Measurements from ENCODE around the gene IL9.

The IL9 gene

DNA sequence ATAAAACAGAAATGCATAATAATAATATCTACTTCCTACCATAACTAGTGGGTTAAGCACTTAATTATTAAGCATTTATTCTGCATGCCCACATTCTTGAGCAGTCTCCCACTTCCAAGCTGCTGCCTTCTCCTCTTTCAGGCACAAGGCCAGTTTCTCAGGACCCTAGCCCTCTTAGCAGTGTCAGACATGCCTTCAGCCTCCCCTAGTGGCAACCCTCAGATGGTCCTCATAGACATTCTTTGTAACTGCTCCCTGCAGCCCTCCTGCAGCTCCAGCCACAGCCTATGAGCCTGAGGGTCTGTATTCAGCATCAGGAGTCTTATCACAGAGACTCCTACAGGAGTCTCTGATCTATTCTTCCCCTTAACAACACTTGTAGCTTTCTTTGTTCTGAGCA is 3.9 kb downstream of the IL9 start:
- DNase-seq (ENCODE audit: low read depth, low spot score), result peak; percentile 60
- TF ChIP-seq ZNF274 (IDR thresholded peaks at IDR 0.05; ENCODE audit: low read depth, low read length), result no peak
- TF ChIP-seq YY1 (IDR thresholded peaks at IDR 0.05; ENCODE audit: insufficient read depth, insufficient read length), result no peak
- TF ChIP-seq SUZ12 (IDR thresholded peaks at IDR 0.05; ENCODE audit: extremely low read depth, insufficient read depth, insufficient read length), result no peak
- Histone ChIP-seq H3K9ac (ENCODE audit: insufficient read length, low read depth) (no peak overlapping the region), H3K27me3 (ENCODE audit: insufficient read depth, insufficient read length) (peaks cover 6% of the 10 kb centered on the region), H3K4me3 (ENCODE audit: insufficient read length, low read depth) (no peak overlapping the region), H3K9me3 (ENCODE audit: insufficient read depth, low read length) (no peaks in the 10 kb centered on the region), H3K36me3 (ENCODE audit: insufficient read depth, insufficient read length, low read length) (no peaks in the 10 kb centered on the region), H3K4me1 (ENCODE audit: insufficient read depth, insufficient read length) (peaks cover 5% of the 10 kb centered on the region)

- DNase-seq (ENCODE audit: low read depth, low spot score), result no peak
- H3K4me3 ChIP-seq (ENCODE audit: insufficient read length, low read depth), result no peak overlapping the region
- H3K9me3 ChIP-seq (ENCODE audit: insufficient read depth, low read length), result no peaks in the 10 kb centered on the region
- H3K4me1 ChIP-seq (ENCODE audit: insufficient read depth, insufficient read length), result peaks cover 5% of the 10 kb centered on the region
- TF ChIP-seq SUZ12 (IDR thresholded peaks at IDR 0.05; ENCODE audit: extremely low read depth, insufficient read depth, insufficient read length) (no peak), YY1 (IDR thresholded peaks at IDR 0.05; ENCODE audit: insufficient read depth, insufficient read length) (no peak), ZNF274 (IDR thresholded peaks at IDR 0.05; ENCODE audit: low read depth, low read length) (no peak)
- no peaks in the 10 kb centered on the region for H3K36me3 ChIP-seq (ENCODE audit: insufficient read depth, insufficient read length, low read length)
- H3K27me3 ChIP-seq (ENCODE audit: insufficient read depth, insufficient read length), result peaks cover 6% of the 10 kb centered on the region
- no peak overlapping the region for H3K9ac ChIP-seq (ENCODE audit: insufficient read length, low read depth)
Measured at GRCh38 chr5:135891268-135891667, 4.4 kb downstream of the IL9 start.

GRCh38 chr5:135890867-135891266 is 4.8 kb downstream of the IL9 start:
- H3K4me1 ChIP-seq (ENCODE audit: insufficient read depth, insufficient read length), result peaks cover 5% of the 10 kb centered on the region
- peaks cover 6% of the 10 kb centered on the region for H3K27me3 ChIP-seq (ENCODE audit: insufficient read depth, insufficient read length)
- H3K9me3 ChIP-seq (ENCODE audit: insufficient read depth, low read length), result no peaks in the 10 kb centered on the region
- H3K36me3 ChIP-seq (ENCODE audit: insufficient read depth, insufficient read length, low read length), result no peaks in the 10 kb centered on the region
- H3K4me3 ChIP-seq (ENCODE audit: insufficient read length, low read depth), result no peak overlapping the region
- TF ChIP-seq YY1 (IDR thresholded peaks at IDR 0.05; ENCODE audit: insufficient read depth, insufficient read length) (no peak), SUZ12 (IDR thresholded peaks at IDR 0.05; ENCODE audit: extremely low read depth, insufficient read depth, insufficient read length) (no peak), ZNF274 (IDR thresholded peaks at IDR 0.05; ENCODE audit: low read depth, low read length) (no peak)
- H3K9ac ChIP-seq (ENCODE audit: insufficient read length, low read depth), result no peak overlapping the region
- DNase-seq (ENCODE audit: low read depth, low spot score), result no peak

- Histone ChIP-seq H3K9ac (ENCODE audit: insufficient read length, low read depth) (no peak overlapping the region), H3K4me1 (ENCODE audit: insufficient read depth, insufficient read length) (peaks cover 5% of the 10 kb centered on the region), H3K4me3 (ENCODE audit: insufficient read length, low read depth) (no peak overlapping the region), H3K27me3 (ENCODE audit: insufficient read depth, insufficient read length) (peaks cover 6% of the 10 kb centered on the region), H3K36me3 (ENCODE audit: insufficient read depth, insufficient read length, low read length) (no peaks in the 10 kb centered on the region), H3K9me3 (ENCODE audit: insufficient read depth, low read length) (no peaks in the 10 kb centered on the region)
- TF ChIP-seq SUZ12 (IDR thresholded peaks at IDR 0.05; ENCODE audit: extremely low read depth, insufficient read depth, insufficient read length) (no peak), ZNF274 (IDR thresholded peaks at IDR 0.05; ENCODE audit: low read depth, low read length) (no peak), YY1 (IDR thresholded peaks at IDR 0.05; ENCODE audit: insufficient read depth, insufficient read length) (no peak)
- DNase-seq (ENCODE audit: low read depth, low spot score), result no peak
Measured at GRCh38 chr5:135890296-135890695, 5.3 kb downstream of the IL9 start.

DNA sequence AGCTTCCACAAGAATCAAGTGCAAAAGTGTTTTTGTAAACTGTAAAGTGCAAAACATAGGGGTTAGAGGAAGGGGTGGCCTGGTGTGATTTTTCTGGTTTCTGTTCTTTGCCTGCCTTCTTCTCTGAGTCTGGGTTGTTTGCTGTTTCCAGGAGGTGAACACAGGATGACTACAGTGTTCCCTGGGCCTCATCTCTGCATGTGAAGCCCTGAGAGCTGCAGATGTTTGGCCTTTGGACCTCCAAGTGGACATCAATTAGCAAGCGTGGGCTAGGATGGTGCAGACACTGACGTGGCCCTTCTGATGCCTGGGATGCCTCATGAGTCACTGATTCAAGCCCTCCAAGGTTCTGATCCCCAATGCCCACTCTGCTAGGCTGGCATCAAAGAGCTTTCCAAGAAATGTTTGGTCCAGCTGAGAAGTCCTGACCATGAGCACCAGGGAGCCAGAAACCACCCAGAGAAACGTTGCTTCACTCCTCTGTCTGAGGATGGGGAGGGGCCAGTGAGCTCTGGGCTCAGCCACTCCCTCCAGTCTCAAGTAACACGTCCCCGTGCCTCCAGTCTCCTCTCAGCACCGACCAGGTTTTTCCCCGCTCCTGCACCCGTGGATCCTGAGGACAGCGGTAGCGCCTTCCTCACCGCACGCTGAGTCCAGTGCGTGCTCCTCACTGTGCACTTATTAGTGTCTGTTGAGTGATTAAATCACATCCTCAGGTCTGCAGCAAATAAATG is 7.6 kb downstream of the IL9 start:
- no peak overlapping the region for H3K9ac ChIP-seq (ENCODE audit: insufficient read length, low read depth)
- H3K36me3 ChIP-seq (ENCODE audit: insufficient read depth, insufficient read length, low read length), result no peaks in the 10 kb centered on the region
- TF ChIP-seq ZNF274 (IDR thresholded peaks at IDR 0.05; ENCODE audit: low read depth, low read length), result no peak
- TF ChIP-seq SUZ12 (IDR thresholded peaks at IDR 0.05; ENCODE audit: extremely low read depth, insufficient read depth, insufficient read length), result no peak
- no peak for TF ChIP-seq YY1 (IDR thresholded peaks at IDR 0.05; ENCODE audit: insufficient read depth, insufficient read length)
- H3K4me1 ChIP-seq (ENCODE audit: insufficient read depth, insufficient read length), result peaks cover 5% of the 10 kb centered on the region
- no peaks in the 10 kb centered on the region for H3K9me3 ChIP-seq (ENCODE audit: insufficient read depth, low read length)
- peaks cover 6% of the 10 kb centered on the region for H3K27me3 ChIP-seq (ENCODE audit: insufficient read depth, insufficient read length)
- no peak for DNase-seq (ENCODE audit: low read depth, low spot score)
- no peak overlapping the region for H3K4me3 ChIP-seq (ENCODE audit: insufficient read length, low read depth)

- Histone ChIP-seq H3K9ac (ENCODE audit: insufficient read length, low read depth) (no peak overlapping the region), H3K36me3 (ENCODE audit: insufficient read depth, insufficient read length, low read length) (no peaks in the 10 kb centered on the region), H3K27me3 (ENCODE audit: insufficient read depth, insufficient read length) (peaks cover 6% of the 10 kb centered on the region), H3K4me1 (ENCODE audit: insufficient read depth, insufficient read length) (peaks cover 5% of the 10 kb centered on the region), H3K4me3 (ENCODE audit: insufficient read length, low read depth) (no peak overlapping the region), H3K9me3 (ENCODE audit: insufficient read depth, low read length) (no peaks in the 10 kb centered on the region)
- DNase-seq (ENCODE audit: low read depth, low spot score), result peak; percentile 50
- TF ChIP-seq SUZ12 (IDR thresholded peaks at IDR 0.05; ENCODE audit: extremely low read depth, insufficient read depth, insufficient read length) (no peak), ZNF274 (IDR thresholded peaks at IDR 0.05; ENCODE audit: low read depth, low read length) (no peak), YY1 (IDR thresholded peaks at IDR 0.05; ENCODE audit: insufficient read depth, insufficient read length) (no peak)
Measured at GRCh38 chr5:135887447-135887864, 8.2 kb downstream of the IL9 start.

GRCh38 chr5:135886136-135886535 is 9.5 kb downstream of the IL9 start:
- TF ChIP-seq YY1 (IDR thresholded peaks at IDR 0.05; ENCODE audit: insufficient read depth, insufficient read length), result no peak
- no peak for TF ChIP-seq ZNF274 (IDR thresholded peaks at IDR 0.05; ENCODE audit: low read depth, low read length)
- TF ChIP-seq SUZ12 (IDR thresholded peaks at IDR 0.05; ENCODE audit: extremely low read depth, insufficient read depth, insufficient read length), result no peak
- no peaks in the 10 kb centered on the region for H3K9me3 ChIP-seq (ENCODE audit: insufficient read depth, low read length)
- DNase-seq (ENCODE audit: low read depth, low spot score), result no peak
- no peak overlapping the region for H3K4me3 ChIP-seq (ENCODE audit: insufficient read length, low read depth)
- H3K36me3 ChIP-seq (ENCODE audit: insufficient read depth, insufficient read length, low read length), result no peaks in the 10 kb centered on the region
- no peak overlapping the region for H3K9ac ChIP-seq (ENCODE audit: insufficient read length, low read depth)
- peaks cover 5% of the 10 kb centered on the region for H3K4me1 ChIP-seq (ENCODE audit: insufficient read depth, insufficient read length)
- H3K27me3 ChIP-seq (ENCODE audit: insufficient read depth, insufficient read length), result peaks cover 6% of the 10 kb centered on the region

Measured in NT2/D1 (cell line).